T-helper 1 cell (primary cell): Measurements from ENCODE around the gene RPLP2.

Experiments used
- DNase-seq, 5 donors: peaks; one replicate each; pipeline ENCODE4 v3.0.0-alpha.2; 2012 to 2020

The RPLP2 gene

GRCh38 chr11:808427-809286 is 1.1 kb upstream of the RPLP2 start:
- DNase-seq = peak in 1 of 5 donors; percentile 53

- DNase-seq = no peak
Observed at GRCh38 chr11:810040-810567, 337 bp downstream of the RPLP2 start.

GRCh38 chr11:811446-812245 is 1.9 kb downstream of the RPLP2 start:
- no peak for DNase-seq

GRCh38 chr11:812390-812789 is 2.6 kb downstream of the RPLP2 start:
- DNase-seq = no peak

- DNase-seq = no peak
Observed at GRCh38 chr11:813072-813455, 3.3 kb downstream of the RPLP2 start.

GRCh38 chr11:813456-814096 is 3.8 kb downstream of the RPLP2 start:
- no peak for DNase-seq

GRCh38 chr11:815675-816432 is 6.1 kb downstream of the RPLP2 start:
- no peak for DNase-seq

- DNase-seq = no peak
Observed at GRCh38 chr11:816433-816779, 6.6 kb downstream of the RPLP2 start.

GRCh38 chr11:818396-819128 is 8.8 kb downstream of the RPLP2 start, which contains the start of gene PNPLA2:
PNPLA2 (plus strand) TSS chr11:818914; CDS start chr11:819719, 805 bp downstream.
- DNase-seq = no peak

- DNase-seq = peak; percentile 87 to 92 (median 90)
Observed at GRCh38 chr11:819129-819931, 9.6 kb downstream of the RPLP2 start.

- peak; percentile 90 to 97 (median 94) for DNase-seq
Observed at GRCh38 chr11:819943-820649, 10.3 kb downstream of the RPLP2 start.

GRCh38 chr11:820655-821511 is 11.1 kb downstream of the RPLP2 start:
- DNase-seq = no peak

GRCh38 chr11:821512-822371 is 12.0 kb downstream of the RPLP2 start:
- DNase-seq = no peak

GRCh38 chr11:823441-824291 is 13.9 kb downstream of the RPLP2 start:
- DNase-seq = no peak

- no peak for DNase-seq
Observed at GRCh38 chr11:824292-824880, 14.6 kb downstream of the RPLP2 start.

GRCh38 chr11:824942-825341 is 15.2 kb downstream of the RPLP2 start:
- no peak for DNase-seq
